Esophagus squamous epithelium (tissue), 4 donors: ENCODE results near the gene LRRC59.

ENCODE experiments used
- POLR2A ChIP-seq, 4 donors: fragments of 450-650 bp; IDR thresholded peaks; one replicate each; pipeline ENCODE4 v1.6.1; 2017; ENCODE audit warnings: antibody characterized with exemption in 4 of 4, mild to moderate bottlenecking in 4 of 4, moderate library complexity in 3 of 4
- TF ChIP-seq, protein P1 (sequence below), 6 experiments: fragments of 450-650 bp in 4 of 6; fragments of 200-600 bp in 2 of 6; sonication (generic) in 2 of 6; IDR thresholded peaks; one replicate each; pipeline ENCODE4 v1.5.1; 2016 to 2019; ENCODE audit warnings: antibody characterized with exemption in 6 of 6, mild to moderate bottlenecking in 4 of 6, moderate library complexity in 4 of 6

DNA sequence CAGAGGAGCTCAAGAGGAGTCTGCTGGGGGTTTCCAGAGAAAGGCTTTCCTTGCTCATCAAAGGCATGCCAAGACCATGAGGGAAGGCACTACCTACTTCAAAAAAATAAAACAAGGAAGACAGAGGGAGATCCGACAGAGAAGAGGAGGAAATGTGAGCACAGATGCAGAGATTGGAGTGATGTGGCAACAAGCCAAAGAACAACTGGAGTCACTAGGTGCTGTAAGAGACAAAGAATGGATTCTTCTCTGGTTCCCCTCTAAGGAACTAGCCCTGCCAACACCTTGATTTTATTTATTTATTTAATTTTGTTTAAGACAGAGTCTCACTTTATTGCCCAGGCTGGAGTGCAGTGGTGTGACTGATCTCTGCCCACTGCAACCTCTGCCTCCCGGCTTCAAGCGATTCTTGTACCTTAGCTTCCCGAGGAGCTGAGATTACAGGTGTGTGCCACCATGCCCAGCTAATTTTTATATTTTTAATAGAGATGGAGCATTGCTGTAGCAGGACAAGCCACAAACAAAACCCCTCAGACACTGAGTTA lies 14.9 kb upstream of the LRRC59 start:
- TF ChIP-seq, protein P1, sequence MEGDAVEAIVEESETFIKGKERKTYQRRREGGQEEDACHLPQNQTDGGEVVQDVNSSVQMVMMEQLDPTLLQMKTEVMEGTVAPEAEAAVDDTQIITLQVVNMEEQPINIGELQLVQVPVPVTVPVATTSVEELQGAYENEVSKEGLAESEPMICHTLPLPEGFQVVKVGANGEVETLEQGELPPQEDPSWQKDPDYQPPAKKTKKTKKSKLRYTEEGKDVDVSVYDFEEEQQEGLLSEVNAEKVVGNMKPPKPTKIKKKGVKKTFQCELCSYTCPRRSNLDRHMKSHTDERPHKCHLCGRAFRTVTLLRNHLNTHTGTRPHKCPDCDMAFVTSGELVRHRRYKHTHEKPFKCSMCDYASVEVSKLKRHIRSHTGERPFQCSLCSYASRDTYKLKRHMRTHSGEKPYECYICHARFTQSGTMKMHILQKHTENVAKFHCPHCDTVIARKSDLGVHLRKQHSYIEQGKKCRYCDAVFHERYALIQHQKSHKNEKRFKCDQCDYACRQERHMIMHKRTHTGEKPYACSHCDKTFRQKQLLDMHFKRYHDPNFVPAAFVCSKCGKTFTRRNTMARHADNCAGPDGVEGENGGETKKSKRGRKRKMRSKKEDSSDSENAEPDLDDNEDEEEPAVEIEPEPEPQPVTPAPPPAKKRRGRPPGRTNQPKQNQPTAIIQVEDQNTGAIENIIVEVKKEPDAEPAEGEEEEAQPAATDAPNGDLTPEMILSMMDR (IDR thresholded peaks at IDR 0.05): no peak
- TF ChIP-seq POLR2A (IDR thresholded peaks at IDR 0.05): no peak
